SK-N-MC (cell line): ENCODE data around the gene ZNF664.

Source experiments
- EZH2 ChIP-seq: fragments of 200-600 bp; sonication (generic); IDR thresholded peaks from one replicate; pipeline ENCODE4 v1.6.1; 2017; ENCODE audit warnings: antibody characterized with exemption
- POLR2AphosphoS5 ChIP-seq: IDR thresholded peaks from 2 replicates; pipeline ENCODE4 v1.6.1; 2012; ENCODE audit warnings: mild to moderate bottlenecking, low read depth, low read length, borderline replicate concordance

GRCh38 chr12:123936956-123937706 is 35.9 kb upstream of the ZNF664 start:
- TF ChIP-seq POLR2AphosphoS5: no peak
- no peak for TF ChIP-seq EZH2
